Measurements from ENCODE around the gene SKAP1.

GRCh38 chr17:48276776-48277175 lies 153.2 kb downstream of the SKAP1 start:
- TF ChIP-seq CTCF (IDR thresholded peaks at IDR 0.05; ENCODE audit: insufficient read depth, low read length) (no peak), SPI1 (IDR thresholded peaks at IDR 0.05; ENCODE audit: borderline replicate concordance, low read depth) (no peak)

Data from HL-60 (cell line).